CD14-positive monocyte (primary cell): Measurements from ENCODE around the gene HSPB9. TPM values are rescaled to one million over a fixed set of nuclear protein-coding genes. Genes with fewer than 3 reads are reported as not detected.

Source experiments
- DNase-seq, 3 donors: peaks; one replicate each; pipeline ENCODE4 v3.0.0-alpha.2; 2011 to 2022
- H2AFZ ChIP-seq: 2 replicates; pipeline ENCODE4 v1.6.0; 2012; ENCODE audit warnings: mild to moderate bottlenecking, low read depth, low read length, inconsistent platforms; ENCODE audit not compliant: insufficient read depth, poor library complexity, severe bottlenecking
- H3K27ac ChIP-seq, 2 donors: 1 replicate in 1 of 2; 2 replicates in 1 of 2; pipeline ENCODE4 v1.5.1; 2012 to 2013; ENCODE audit warnings: low read length in 2 of 2, control low read depth in 1 of 2, inconsistent platforms in 1 of 2, low read depth in 1 of 2, mild to moderate bottlenecking in 1 of 2
- H3K27me3 ChIP-seq, 2 donors: one replicate each; pipeline versions ENCODE4 v1.6.0 to v1.6.1; 2011 to 2013; ENCODE audit warnings: low read length in 2 of 2; ENCODE audit not compliant: control insufficient read depth in 2 of 2, insufficient read depth in 2 of 2
- H3K36me3 ChIP-seq, 2 donors: replicated peaks in 1 of 2; 1 replicate in 1 of 2; 2 replicates in 1 of 2; pipeline versions ENCODE4 v1.5.1 to v1.6.1; 2012 to 2013; ENCODE audit warnings: low read length in 2 of 2, control low read depth in 1 of 2, inconsistent platforms in 1 of 2, mild to moderate bottlenecking in 1 of 2; ENCODE audit not compliant: insufficient read depth in 2 of 2, control insufficient read depth in 1 of 2
- H3K4me1 ChIP-seq, 2 donors: 1 replicate in 1 of 2; 2 replicates in 1 of 2; pipeline versions ENCODE4 v1.5.1 to v1.6.1; 2012 to 2013; ENCODE audit warnings: low read length in 2 of 2, control low read depth in 1 of 2, inconsistent platforms in 1 of 2, mild to moderate bottlenecking in 1 of 2, moderate library complexity in 1 of 2; ENCODE audit not compliant: insufficient read depth in 2 of 2, control insufficient read depth in 1 of 2
- H3K4me2 ChIP-seq: replicated peaks from 2 replicates; pipeline ENCODE3; 2012; ENCODE audit warnings: low read length, moderate library complexity, mild to moderate bottlenecking; ENCODE audit not compliant: poor library complexity, severe bottlenecking; ENCODE audit errors: extremely low read depth
- H3K4me3 ChIP-seq, 3 experiments: fragments of 200-600 bp in 1 of 3; sonication (generic) in 1 of 3; replicated peaks in 1 of 3; 1 replicate in 2 of 3; 2 replicates in 1 of 3; pipeline ENCODE4 v1.5.1; 2011 to 2013; ENCODE audit warnings: low read length in 3 of 3, mild to moderate bottlenecking in 3 of 3, control low read depth in 2 of 3, low read depth in 2 of 3, inconsistent platforms in 1 of 3, moderate library complexity in 1 of 3
- H3K79me2 ChIP-seq: 2 replicates; pipeline ENCODE4 v1.6.0; 2012; ENCODE audit warnings: mild to moderate bottlenecking, control low read depth, inconsistent platforms, low read length, moderate library complexity; ENCODE audit not compliant: insufficient read depth
- H3K9ac ChIP-seq: 2 replicates; pipeline ENCODE4 v1.6.0; 2017; ENCODE audit warnings: low read length, mild to moderate bottlenecking; ENCODE audit not compliant: insufficient read depth, poor library complexity, severe bottlenecking
- H3K9me3 ChIP-seq, 2 donors: replicated peaks in 1 of 2; 1 replicate in 1 of 2; 2 replicates in 1 of 2; pipeline versions ENCODE4 v1.5.1 to v1.6.1; 2012 to 2013; ENCODE audit warnings: low read length in 2 of 2, control low read depth in 1 of 2; ENCODE audit not compliant: control insufficient read depth in 1 of 2, insufficient read depth in 1 of 2
- H4K20me1 ChIP-seq: 2 replicates; pipeline ENCODE4 v1.6.0; 2012; ENCODE audit warnings: mild to moderate bottlenecking, low read length, control low read depth, moderate library complexity; ENCODE audit not compliant: insufficient read depth
- H3K27ac Mint-ChIP-seq, 7 donors: one replicate each; pipeline ENCODE4 v1.8.0; 2020; ENCODE audit warnings: mild to moderate bottlenecking in 7 of 7, mixed read lengths in 7 of 7, moderate library complexity in 6 of 7, inconsistent platforms in 2 of 7
- H3K27me3 Mint-ChIP-seq, 3 donors: one replicate each; pipeline ENCODE4 v1.8.0; 2021 to 2022; ENCODE audit warnings: low read depth in 3 of 3, mild to moderate bottlenecking in 3 of 3, mixed read lengths in 3 of 3, moderate library complexity in 3 of 3, inconsistent platforms in 1 of 3
- H3K36me3 Mint-ChIP-seq, 2 donors: one replicate each; pipeline ENCODE4 v1.8.0; 2020; ENCODE audit warnings: mixed read lengths in 2 of 2, inconsistent platforms in 1 of 2, mild to moderate bottlenecking in 1 of 2
- H3K4me1 Mint-ChIP-seq: one replicate; pipeline ENCODE4 v1.8.0; 2020; ENCODE audit warnings: mild to moderate bottlenecking, mixed read lengths
- H3K4me3 Mint-ChIP-seq, 2 donors: one replicate each; pipeline ENCODE4 v1.8.0; 2020; ENCODE audit warnings: mild to moderate bottlenecking in 2 of 2, mixed read lengths in 2 of 2, moderate library complexity in 1 of 2
- H3K9me3 Mint-ChIP-seq, 7 donors: one replicate each; pipeline ENCODE4 v1.8.0; 2020 to 2022; ENCODE audit warnings: mixed read lengths in 7 of 7, mild to moderate bottlenecking in 6 of 7, moderate library complexity in 6 of 7, inconsistent platforms in 2 of 7
- CTCF ChIP-seq: fragments of 200-600 bp; IDR thresholded peaks from one replicate; pipeline ENCODE4 v1.8.0; 2022; ENCODE audit warnings: antibody characterized with exemption, mild to moderate bottlenecking
- WGBS: methylation state at CpG from one replicate; pipeline ENCODE4 v1.1.5; 2013; ENCODE audit warnings: missing lambda C conversion rate; ENCODE audit not compliant: insufficient coverage; 5-methylcytosine and 5-hydroxymethylcytosine counted together
- intact Hi-C, 2 donors: fragments of 100-400 bp; cut with micrococcal nuclease; formaldehyde crosslinking; loops; one replicate each; pipeline versions ENCODE4 v1.15.0 to v1.15.1; 2023
- polyA plus RNA-seq, 3 donors: library from polyadenylated mRNA; depleted of rRNA in 1 of 3; unstranded in 2 of 3; stranded (reverse) in 1 of 3; fragments of 300-500 nt in 2 of 3; fragments of >200 nt in 1 of 3; fragmentation: Illumina TruSeq in 2 of 3; gene quantifications; 1 replicate in 2 of 3; 2 replicates in 1 of 3; pipeline ENCODE4 v1.2.3, GENCODE V29; 2012 to 2021

Gene HSPB9
- polyA plus RNA-seq, 3 donors: 0.04 TPM; not detected in 2

GRCh38 chr17:42119301-42119700 lies 3.3 kb upstream of the HSPB9 start:
- Mint-ChIP-seq H3K27me3 (no peaks in the 10 kb centered on the region), H3K4me3 (no peak overlapping the region), H3K27ac (no peak overlapping the region), H3K36me3 (peaks cover 22 to 35% of the 10 kb centered on the region in 2 donors), H3K4me1 (peaks cover 27% of the 10 kb centered on the region), H3K9me3 (no peaks in the 10 kb centered on the region)
- H2AFZ ChIP-seq: no peak overlapping the region
- no peak overlapping the region for H3K4me2 ChIP-seq
- no peaks in the 10 kb centered on the region for H3K27me3 ChIP-seq
- H3K79me2 ChIP-seq: no peaks in the 10 kb centered on the region
- DNase-seq: no peak
- no peak for TF ChIP-seq CTCF
- no peaks in the 10 kb centered on the region for H3K9me3 ChIP-seq
- intact Hi-C loops: loop anchor here in 1 of 2 donors (5.0 kb wide), 1 partner anchor 92 kb away; no protein-coding TSS in a partner anchor
- H3K4me3 ChIP-seq: no peak overlapping the region
- 96% methylated on average over 11 of the region's 18 CpGs for WGBS
- H4K20me1 ChIP-seq: no peaks in the 10 kb centered on the region
- H3K9ac ChIP-seq: no peak overlapping the region
- H3K36me3 ChIP-seq: peaks cover 2 to 8% of the 10 kb centered on the region in 2 donors
- no peak overlapping the region for H3K27ac ChIP-seq
- peaks cover 9 to 16% of the 10 kb centered on the region in 2 donors for H3K4me1 ChIP-seq

GRCh38 chr17:42120161-42120769 lies 2.3 kb upstream of the HSPB9 start:
- H3K4me3 Mint-ChIP-seq: peak overlapping the region in 1 of 2 donors; percentile 54
- Histone ChIP-seq H3K9ac (no peak overlapping the region), H3K27me3 (no peaks in the 10 kb centered on the region), H4K20me1 (peaks cover 6% of the 10 kb centered on the region), H3K4me2 (peak overlapping the region; percentile 94), H3K79me2 (no peaks in the 10 kb centered on the region), H3K4me3 (peak overlapping the region in 1 of 3 experiments; percentile 78), H3K27ac (no peak overlapping the region), H2AFZ (peak overlapping the region; percentile 87), H3K4me1 (peaks cover 9 to 16% of the 10 kb centered on the region in 2 donors), H3K9me3 (no peaks in the 10 kb centered on the region), H3K36me3 (peaks cover 12% of the 10 kb centered on the region in 2 donors)
- no peak for TF ChIP-seq CTCF
- intact Hi-C loops: no loop called here
- no peak for DNase-seq
- H3K36me3 Mint-ChIP-seq: peaks cover 25 to 38% of the 10 kb centered on the region in 2 donors
- H3K9me3 Mint-ChIP-seq: no peaks in the 10 kb centered on the region
- H3K27me3 Mint-ChIP-seq: no peaks in the 10 kb centered on the region
- H3K4me1 Mint-ChIP-seq: peaks cover 27% of the 10 kb centered on the region
- 38% methylated on average over 3 of the region's 7 CpGs for WGBS
- no peak overlapping the region for H3K27ac Mint-ChIP-seq
